ENCODE data around the gene SOD2.
A peak's percentile ranks its signal among the peaks of the same experiment; 100 is the strongest.

Gene SOD2

GRCh38 chr6:159654483-159655098, 38.5 kb downstream of the SOD2 start:
- H3K4me3 ChIP-seq (ENCODE audit: low read length), result no peak overlapping the region
- peak; percentile 68 for DNase-seq (ENCODE audit: low read depth, low spot score)

DNA sequence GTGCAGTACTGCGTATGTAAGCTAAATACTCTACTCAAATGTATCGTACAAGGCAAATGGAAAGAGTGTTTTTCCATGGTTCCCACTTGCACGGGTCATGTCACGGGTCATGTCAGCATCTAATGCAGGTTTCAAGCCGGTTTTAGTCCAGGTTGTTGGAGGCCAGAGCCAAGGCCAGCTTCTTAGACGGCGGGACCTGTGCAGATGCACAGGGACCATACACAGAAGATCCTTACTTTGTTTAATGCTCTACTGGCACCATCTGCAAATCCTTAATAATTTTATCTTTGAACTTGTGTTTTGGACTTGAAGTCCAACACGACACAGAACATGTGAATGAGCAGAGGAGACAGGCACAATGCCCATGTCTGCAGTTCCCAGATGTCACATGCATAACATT, 42.7 kb downstream of the SOD2 start:
- DNase-seq (ENCODE audit: low read depth, low spot score), result no peak
- no peak overlapping the region for H3K4me3 ChIP-seq (ENCODE audit: low read length)

DNA sequence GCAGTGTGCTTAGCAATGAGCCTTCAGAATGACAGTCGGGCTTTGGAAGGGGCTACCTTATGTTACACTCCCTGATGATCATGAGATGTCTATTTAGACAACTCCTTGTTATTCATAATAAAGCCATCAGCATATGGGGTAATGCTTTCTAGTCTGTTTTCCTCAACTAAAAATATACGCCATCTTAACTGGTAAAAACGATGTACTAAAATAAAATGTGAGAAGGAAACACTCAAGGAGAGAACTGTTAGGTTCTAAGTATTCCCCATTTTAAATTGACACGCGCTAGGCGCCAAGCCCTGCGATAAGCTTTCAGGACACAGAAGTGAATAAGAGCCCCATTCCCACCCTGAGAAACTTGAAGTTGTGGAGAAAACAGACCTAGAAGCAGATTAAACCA, 43.6 kb downstream of the SOD2 start:
- no peak overlapping the region for H3K4me3 ChIP-seq (ENCODE audit: low read length)
- no peak for DNase-seq (ENCODE audit: low read depth, low spot score)

- H3K4me3 ChIP-seq (ENCODE audit: low read length), result no peak overlapping the region
- DNase-seq (ENCODE audit: low read depth, low spot score), result no peak
Observed at GRCh38 chr6:159646733-159647132, 46.3 kb downstream of the SOD2 start.

- no peak overlapping the region for H3K4me3 ChIP-seq (ENCODE audit: low read length)
- DNase-seq (ENCODE audit: low read depth, low spot score), result no peak
Observed at GRCh38 chr6:159646116-159646515, 46.9 kb downstream of the SOD2 start.

- H3K4me3 ChIP-seq (ENCODE audit: low read length), result no peak overlapping the region
- no peak for DNase-seq (ENCODE audit: low read depth, low spot score)
Observed at GRCh38 chr6:159645640-159646039, 47.4 kb downstream of the SOD2 start.

Data from Jurkat, Clone E6-1 (cell line).